ENCODE measurements around the gene MCC.

- TF ChIP-seq, protein P1, sequence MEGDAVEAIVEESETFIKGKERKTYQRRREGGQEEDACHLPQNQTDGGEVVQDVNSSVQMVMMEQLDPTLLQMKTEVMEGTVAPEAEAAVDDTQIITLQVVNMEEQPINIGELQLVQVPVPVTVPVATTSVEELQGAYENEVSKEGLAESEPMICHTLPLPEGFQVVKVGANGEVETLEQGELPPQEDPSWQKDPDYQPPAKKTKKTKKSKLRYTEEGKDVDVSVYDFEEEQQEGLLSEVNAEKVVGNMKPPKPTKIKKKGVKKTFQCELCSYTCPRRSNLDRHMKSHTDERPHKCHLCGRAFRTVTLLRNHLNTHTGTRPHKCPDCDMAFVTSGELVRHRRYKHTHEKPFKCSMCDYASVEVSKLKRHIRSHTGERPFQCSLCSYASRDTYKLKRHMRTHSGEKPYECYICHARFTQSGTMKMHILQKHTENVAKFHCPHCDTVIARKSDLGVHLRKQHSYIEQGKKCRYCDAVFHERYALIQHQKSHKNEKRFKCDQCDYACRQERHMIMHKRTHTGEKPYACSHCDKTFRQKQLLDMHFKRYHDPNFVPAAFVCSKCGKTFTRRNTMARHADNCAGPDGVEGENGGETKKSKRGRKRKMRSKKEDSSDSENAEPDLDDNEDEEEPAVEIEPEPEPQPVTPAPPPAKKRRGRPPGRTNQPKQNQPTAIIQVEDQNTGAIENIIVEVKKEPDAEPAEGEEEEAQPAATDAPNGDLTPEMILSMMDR (IDR thresholded peaks at IDR 0.05) = no peak
- TF ChIP-seq POLR2A (IDR thresholded peaks at IDR 0.05) = no peak
These were observed 254.6 kb downstream of the MCC start for GRCh38 chr5:113233606-113234005.

All from ovary (tissue), 3 donors.